HG03280 (cell line): ENCODE data around the gene FCSK.

ENCODE experiments used
- ATAC-seq: cut with Tn5 transposase; IDR thresholded peaks from one replicate; pipeline ENCODE4 v1.9.1; 2021; ENCODE audit warnings: mild to moderate bottlenecking, moderate library complexity; ENCODE audit not compliant: unreplicated experiment

FCSK gene

DNA sequence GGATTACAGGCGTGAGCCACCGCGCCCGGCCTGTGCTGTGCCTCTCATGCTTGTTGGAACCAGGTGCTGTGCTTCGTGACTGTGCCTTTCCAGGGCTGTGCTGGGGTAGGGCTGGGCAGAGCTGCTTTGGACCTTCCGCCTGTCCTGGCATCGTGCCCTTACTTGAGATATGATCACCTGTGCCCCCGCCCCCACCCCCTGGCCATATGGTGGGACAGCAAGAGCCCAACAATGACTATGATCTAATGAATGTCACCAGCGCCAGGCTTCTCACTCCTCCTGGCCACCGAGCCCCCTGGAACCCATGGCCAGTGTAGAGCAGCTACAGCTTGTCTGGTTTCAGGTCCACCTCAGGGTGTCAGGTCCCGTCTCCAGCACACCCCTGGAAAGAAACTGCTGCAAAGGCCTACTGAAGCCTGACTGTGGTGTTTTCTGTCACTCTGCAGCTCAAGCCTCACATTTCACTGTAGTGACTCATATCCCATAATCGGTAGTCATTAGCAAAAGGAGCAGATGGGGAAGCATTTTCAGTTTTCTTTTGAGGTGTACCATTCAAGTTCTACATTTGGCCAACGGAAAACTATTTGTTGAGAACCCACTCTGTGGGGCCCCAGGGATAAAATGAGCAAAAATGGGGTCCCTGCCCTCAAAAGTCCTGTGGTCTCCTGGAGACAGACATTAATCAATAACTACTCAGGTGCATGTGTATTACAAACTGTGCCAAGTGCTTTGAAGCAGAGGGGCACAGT, 22.1 kb downstream of the FCSK start:
- ATAC-seq = peak; percentile 82

DNA sequence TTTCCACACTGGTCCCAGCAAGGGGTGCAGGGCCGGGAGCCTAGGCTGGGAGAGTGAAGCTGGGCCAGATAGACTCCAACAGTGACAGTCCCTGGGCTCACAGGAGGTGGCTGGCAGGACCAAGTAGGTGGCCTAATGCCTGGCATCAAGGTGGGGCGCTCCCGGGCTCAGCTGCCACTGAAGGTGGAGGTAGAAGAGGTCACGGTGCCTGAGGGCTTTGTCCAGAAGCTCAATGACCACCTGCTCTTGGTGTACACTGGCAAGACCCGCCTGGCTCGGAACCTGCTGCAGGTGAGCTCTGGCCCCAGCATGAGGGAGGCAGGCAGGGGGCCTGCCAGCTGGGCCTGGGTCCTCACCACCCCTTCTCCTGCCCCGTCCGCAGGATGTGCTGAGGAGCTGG, 23.8 kb downstream of the FCSK start:
- no peak for ATAC-seq

DNA sequence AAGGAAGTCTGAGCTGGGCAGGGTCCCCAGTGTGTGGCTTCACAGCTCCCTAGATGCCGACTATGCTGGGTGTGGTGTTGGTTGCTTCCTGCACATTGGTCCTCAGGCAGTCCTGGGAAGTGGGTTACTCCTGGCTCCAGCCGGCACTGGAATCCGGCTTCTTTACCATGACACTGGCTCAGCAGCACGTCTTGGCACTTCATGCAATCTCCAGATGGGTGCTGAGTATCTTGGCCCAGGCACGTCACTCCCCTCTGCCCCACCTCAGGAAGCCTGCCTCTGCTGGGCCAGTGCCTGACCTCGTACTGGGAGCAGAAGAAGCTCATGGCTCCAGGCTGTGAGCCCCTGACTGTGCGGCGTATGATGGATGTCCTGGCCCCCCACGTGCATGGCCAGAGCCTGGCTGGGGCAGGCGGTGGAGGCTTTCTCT, 24.5 kb downstream of the FCSK start:
- ATAC-seq = no peak

DNA sequence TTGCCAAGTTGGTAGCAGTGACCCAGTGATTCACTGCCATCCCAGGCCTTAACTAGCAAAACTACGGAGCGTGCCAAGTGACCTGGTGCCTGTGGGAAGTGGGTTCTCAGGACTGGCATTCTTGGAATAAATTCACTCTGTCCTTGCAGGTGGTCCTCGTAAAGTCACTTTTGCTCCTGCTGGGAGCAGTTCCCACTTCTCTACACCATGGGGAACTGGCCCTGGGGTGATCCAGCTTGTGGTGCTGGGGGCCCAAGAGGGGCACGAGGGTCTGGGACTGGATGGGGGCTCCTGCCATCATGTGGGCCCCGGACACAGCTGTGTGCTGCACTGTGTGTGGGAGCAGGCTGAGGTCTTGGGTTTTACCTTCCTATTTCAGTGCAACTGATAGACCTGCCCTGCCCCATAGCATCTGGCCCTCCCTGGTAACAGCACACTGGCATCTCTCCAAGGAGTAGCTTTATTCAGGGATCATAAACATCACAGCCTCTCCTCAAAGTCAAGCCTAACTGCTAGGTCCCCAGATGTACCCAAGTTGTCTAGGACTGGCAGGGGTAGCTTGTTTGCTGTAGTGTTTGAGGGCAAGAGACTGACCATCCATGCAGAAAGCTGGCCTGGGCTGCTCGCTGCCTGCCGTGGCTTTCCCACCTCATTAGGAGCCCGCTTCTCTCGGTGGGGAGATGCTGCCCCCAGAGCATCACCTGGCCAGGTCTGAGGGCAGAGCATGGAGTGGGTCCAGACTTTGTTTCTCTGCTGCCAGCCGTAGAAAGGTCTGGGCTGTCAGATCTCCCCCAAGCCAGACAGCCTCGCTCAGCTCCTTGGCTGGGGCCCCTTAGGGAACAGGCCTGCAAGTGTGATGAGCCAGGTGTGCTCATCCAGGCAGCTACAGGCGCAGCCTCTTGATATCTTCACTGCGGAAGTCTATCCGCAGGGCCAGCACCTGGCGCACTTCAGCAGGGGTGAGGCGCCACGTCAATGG, 26.0 kb downstream of the FCSK start:
- ATAC-seq = no peak

DNA sequence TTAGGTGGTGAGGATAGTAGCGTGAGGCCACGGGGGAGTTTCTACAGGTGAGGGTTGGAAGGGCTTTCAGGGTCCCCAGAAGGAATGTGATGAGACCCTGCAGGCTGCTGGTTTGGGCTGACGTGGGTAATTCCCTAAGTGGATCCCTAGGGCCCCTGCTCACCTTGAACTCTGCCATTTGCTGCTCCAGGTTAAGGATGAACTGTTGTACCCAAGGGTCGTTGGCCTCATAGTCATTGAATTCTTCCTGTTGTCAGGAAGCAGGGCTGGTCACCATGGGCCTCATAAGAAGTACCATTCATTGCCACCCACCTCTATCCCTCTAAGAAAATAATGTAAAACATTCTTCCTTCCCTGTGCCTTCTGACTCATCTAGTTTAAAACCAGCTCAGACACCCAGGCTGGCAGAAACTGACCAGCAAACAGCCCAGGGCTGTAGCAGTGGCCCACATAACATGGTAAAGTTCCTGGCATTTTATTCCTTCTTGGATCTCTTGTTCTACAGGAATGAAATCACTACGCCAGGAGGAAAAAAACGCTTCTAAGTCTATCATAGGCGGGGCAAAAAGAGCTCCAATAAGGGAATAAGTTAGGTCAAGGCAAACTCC, 27.6 kb downstream of the FCSK start:
- ATAC-seq = no peak

DNA sequence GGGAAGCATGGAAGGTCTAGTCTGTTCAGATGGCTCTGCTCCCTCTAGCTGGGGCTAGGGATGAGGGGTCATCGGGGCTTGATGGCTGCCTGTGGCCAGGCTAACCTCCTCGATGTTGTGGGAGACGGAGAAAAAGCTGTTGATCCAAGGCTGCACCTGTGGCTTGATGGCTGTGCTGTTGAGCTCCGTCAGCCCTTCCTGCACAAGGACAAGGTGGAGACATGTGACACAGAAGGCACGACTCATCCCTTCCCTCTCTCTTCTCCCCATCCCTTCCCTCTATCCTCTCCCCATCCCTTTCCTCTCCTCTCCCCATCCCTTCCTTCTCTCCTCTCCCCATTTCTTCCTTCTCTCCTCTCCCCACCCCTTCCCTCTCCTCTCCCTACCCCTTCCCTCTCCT, 28.2 kb downstream of the FCSK start:
- no peak for ATAC-seq

DNA sequence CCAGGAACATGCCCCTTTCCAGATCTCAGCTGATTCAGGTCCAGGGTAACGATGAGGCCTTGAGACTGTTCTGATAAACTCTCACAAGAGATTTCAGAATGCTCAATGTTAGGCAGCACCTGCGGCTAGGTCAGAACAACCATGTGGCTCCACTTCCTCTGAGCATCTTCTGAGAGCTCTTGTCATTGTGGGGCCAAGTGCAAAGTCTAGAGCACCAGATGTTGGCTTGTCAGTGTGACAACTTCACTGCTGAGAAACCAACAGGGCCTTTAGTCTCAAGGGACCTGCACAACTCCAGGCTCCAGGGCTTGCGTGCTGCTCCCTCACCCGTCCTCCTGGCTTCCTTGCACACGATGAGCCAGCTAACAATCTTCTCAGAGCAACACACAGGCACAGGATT, 29.0 kb downstream of the FCSK start:
- ATAC-seq = peak; percentile 48

DNA sequence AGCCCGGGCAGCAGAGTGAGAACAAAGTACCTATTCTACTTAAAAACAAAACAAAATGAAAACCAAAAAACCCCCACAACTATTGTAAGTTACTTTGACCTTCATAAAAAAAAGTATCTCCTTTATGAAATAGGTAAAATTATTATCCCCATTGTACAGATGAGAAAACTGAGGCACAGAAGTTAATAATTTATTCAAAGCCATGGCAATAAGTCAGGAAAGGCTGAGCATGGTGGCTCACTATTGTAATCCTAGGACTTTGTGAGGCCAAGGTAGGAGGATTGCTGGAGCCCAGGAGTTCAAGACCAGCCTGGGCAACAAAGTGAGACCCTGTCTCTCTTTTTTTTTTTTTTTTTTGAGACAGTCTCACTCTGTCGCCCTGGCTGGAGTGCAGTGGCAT, 30.5 kb downstream of the FCSK start:
- ATAC-seq = no peak

DNA sequence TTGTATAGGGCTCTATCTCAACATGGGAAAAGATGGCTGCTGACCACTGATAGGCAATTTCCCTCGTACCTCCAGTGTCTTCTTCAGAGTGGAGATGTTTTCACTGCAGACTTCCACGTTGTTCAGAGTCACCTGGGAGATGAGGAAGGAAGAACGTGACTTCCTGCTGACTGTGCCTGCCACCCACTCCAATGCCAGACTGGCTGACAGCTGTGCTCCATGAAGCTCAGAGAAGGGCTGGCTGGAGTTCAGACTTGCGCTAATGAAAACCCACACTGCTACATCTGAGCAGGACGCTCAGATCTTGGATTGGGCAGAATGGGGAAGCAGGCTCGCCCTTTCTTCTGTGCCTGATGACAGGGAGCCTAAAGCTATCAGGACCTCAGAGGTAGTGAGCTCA, 35.9 kb downstream of the FCSK start:
- ATAC-seq = no peak

DNA sequence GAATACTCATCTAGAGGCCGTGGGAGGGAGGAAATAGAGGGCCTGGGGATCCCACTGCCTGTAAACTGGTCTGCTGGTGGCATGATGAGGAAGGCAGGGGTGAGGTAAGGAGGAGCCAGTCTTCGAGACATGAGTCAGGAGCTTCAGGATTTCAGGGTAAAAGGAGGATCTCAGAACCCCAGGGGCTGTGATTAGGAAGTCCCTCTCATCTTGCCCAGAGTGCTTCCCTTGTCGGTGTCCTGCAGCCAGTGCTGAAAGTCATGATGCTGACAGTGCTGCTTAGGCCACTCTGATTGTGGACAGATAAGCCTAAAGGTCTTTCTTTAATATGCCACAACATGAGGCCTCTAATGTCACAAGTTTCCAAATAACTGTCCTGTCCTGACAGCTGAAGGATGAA, 39.4 kb downstream of the FCSK start:
- no peak for ATAC-seq

DNA sequence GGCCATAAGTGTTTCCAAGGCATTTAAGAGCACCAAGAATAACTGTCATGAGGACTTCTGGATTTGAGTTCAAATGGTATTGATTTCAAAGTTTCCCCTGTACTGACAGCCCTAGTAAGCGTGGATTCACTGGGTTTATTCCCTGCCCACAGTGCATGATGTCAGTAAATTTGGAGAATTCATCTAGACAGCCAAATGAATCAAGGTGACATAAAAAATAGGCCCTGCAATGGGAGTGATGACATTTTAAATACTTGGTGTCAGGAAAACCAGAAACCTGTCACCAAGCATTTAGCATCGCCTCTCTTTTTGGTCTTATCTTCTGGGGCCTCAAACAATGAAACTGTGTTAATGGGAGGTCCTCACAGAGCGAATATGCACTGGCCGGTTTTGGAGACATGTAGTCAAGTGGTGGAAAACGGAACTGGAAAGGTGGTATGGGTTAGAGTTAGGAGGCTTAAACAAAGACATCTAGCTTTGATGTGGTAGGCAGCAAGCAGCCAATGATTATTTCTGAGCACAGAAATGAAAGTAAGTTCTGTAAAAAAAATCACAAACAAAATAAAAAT, 39.9 kb downstream of the FCSK start:
- no peak for ATAC-seq

DNA sequence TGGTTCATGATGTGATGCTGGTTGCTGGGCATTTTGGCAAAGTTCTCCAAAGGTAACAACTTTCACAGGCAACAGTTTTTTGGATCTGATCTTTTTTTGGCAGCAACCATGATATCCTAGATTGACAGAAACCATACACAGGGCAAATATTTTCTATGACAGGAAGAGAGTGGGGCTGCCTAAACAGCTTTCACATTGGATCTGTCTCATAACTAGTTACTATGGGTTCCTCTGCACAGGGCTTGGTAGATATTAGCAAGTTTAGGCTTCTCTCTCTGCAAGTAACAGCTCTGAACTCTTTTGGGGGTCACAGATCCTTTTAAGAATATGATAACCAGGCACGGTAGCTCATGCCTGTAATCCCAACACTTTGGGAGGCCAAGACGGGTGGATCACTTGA, 40.4 kb downstream of the FCSK start:
- no peak for ATAC-seq

DNA sequence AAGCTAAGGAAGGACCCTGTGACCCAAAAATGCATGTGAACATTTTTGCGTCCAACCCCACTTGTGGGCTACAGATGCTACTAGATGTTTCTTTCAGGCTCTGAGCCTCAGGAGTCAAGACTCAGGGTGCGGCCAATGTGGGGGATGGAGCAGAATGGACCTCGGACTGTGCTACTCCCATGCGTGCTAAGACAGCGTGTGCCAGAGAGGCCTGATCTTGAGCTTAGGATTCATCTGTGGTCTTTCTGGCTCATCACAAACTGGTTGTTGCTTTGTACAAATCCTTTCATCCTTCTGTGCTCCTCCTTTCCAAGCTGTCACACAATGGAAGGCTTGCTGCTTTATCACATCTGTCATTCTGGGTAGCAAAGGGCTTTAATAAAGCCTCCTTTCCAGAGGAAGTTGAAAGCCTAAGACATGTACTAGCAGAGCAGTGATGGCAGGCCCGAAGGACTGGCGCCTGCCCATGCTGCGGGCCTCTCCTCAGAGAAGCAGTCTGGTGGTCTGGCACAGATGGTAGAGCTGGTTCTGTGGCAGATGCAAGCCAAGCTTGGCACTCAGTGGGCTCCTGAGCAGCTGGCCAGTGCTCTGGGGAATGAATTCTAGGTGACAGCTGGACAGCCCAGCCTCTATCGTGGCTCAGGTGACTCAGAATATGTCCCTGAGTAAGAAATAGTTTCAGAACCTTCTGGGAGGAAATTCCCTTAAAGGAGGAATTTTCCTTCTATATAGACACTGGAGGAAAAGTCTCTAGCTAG, 41.2 kb downstream of the FCSK start:
- ATAC-seq = no peak

DNA sequence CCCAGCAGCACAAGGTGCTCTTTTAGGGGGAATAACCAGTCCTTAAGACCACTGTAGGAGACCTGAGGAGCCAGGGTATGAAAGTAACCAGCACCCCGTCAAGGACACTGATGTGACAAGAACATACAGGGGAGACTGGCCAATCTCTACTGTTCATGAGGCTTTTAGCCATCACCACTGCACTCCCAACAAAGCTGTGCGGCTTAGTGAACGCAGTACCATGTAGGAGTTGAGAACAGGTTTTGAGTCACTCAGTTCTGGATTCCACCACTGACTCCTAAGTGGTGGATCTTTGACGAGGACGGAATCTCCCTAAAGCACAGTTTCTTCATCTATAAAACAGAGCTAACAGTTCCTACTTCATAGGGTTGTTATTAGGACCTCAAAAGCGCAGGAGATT, 42.1 kb downstream of the FCSK start:
- peak; percentile 39 for ATAC-seq

DNA sequence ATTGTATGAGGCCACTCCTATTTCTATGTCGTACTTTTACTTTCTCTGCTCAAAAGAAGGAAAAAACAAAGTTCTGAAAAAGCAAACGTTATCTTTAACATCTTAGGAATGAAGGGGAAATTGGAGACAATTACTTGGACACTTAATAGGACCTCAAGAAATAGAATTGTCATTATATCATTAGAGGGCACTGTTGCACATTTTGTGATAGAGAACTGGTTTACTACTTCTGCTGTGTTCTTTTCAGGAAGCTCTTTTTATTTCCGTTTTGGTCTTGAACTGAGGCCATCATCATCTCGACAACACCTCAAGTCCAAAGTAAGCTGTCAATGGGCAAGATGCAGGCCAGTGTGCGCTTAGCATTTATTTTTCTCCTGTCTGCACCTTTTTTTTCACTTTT, 54.4 kb downstream of the FCSK start:
- ATAC-seq = no peak

DNA sequence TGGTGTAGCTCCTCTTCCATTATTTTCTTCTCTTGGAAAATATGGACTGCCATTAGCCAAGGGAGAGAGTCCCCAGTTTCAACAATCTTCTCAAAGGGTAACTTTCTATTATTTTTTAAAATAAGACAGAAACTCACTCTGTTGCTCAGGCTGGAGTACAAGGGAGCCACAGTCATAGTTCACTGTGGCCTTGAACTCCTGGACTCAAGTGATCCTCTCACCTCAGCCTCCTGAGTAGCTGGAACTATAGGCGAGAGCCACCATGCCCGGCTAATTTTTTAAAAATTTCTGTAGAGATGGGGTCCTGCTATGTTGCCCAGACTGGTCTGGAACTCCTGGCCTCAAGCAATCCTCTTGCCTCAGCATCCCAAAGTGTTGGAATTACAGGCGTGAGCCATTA, 55.8 kb downstream of the FCSK start:
- ATAC-seq = no peak

DNA sequence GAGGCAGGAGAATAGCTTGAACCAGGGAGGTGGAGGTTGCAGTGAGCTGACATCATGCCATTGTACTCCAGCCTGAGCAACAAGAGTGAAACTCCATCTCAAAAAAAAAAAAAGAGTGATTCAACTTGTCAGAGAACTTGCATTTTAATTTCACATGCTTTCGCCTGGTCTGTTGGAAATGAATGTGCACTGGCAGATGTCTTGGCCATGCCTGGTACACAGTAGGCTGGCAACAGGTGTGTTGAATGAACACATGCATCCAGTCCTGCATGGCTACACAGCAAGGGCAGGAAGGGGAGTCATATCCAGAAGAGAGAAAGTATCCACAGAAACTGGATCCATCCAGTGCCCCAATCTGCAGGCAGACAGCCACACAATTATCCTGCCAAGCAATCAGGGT, 57.4 kb downstream of the FCSK start:
- no peak for ATAC-seq

DNA sequence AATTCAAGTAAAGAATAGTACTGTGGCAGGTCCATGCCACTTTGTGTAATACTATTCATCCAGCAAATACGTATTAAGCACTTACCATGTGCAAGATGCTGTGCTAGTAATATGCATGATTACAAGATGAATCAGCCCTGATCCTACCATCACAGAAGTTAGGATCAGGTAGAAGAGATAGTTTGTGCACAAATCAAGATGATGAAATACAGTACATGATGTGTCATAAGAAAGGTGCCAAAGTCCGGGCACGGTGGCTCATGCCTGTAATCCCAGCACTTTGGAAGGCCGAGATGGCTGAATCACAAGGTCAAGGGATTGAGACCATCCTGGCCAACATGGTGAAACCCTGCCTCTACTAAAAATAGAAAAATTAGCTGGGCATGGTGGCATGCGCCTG, 58.1 kb downstream of the FCSK start:
- no peak for ATAC-seq

DNA sequence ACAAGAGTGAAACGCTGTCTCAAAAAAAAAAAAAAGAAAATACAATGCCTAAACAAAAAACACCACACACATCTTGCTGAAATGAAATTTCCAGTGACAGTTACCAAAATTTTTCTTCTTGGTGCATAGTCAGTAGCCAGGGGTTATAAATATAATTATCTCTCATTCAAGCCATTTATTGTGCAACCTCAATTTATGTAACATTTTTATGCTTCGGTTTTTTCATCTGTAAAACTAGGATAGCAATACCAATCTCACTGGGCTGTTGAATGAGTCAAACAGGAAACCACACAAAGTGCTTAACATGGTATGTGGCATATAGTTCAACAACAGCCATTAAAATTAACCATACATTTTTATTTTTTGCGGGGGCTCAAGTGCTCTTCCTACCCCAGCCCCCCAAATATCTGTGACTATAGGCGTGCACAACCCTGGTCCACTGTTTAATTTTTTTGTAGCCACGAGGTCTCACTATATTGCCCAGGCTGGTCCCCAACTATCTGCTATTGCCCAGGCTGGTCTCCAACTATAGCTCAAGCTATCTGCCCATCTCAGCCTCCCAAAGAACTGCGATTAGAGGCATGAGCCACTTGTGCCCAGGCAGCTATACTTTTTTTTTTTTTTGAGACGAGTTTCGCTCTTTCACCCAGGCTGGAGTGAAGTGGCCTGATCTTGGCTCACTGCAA, 66.4 kb downstream of the FCSK start:
- ATAC-seq = no peak
